ENCODE measurements around the gene SNX19. TPM values are rescaled to one million over a fixed set of nuclear protein-coding genes. Genes with fewer than 3 reads are reported as not detected.
A peak's percentile ranks its signal among the peaks of the same experiment; 100 is the strongest.

SNX19 gene
- total RNA-seq, 1 experiment from 2014 or later: 79.3 TPM

DNA sequence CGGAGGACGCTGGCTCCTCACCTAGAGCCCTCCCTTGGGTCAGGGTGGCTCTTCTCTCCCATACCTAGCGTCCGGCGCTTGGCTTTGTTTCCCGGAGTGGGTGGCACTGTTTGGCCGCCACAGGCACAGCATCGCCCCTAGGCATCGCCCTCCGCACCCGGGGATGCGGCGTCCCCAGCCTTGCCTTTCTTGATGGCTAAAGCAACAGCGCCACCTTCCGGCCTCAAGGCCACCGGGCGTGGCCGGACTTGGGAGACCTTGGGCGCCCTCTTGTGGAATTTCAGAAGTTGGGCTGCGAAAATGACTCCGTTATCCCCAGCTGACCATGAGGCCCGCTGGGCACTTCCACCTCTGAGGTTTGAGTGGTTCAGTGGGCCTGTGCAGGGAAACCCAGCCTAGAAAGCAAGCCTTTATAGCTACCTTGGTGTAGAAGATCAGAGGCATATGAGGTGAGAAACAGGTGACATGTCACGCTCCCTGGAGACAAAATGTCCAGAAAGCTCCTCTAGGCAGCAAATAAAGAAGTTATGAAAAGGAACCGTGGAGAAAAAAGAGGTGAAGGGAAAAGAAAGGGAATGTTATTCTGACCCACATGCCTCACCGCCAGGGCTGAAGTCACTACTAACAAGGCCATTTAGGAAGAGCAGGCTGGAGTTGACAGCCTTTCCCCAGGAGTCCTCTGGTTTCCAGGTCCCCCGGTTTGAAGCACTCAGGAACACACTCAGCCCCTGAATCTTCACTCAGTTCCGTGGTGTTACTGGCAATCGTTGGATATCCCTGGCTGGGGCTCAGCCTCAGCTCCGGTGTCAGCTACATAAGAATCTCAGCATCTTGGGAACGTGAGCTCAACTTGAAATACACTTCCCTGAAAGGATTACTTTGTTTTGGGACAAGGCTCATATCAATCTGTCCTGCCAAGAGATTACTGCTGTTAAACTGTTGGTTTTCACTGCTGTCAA is 54.1 kb downstream of the SNX19 start:
- in situ Hi-C loops (cut with HindIII; ENCODE audit: low pct_unique_long_range_greater_than_20kb, low sequenced_read_pairs) (no loop called here), intact Hi-C loops (cut with micrococcal nuclease; ENCODE audit: unreplicated experiment) (loop anchor here (1.0 kb wide), 1 partner anchor 427 kb away; no protein-coding TSS in a partner anchor)
- Histone ChIP-seq H3K27ac (ENCODE audit: low read length) (peak overlapping the region; percentile 78), H3K27me3 (ENCODE audit: control insufficient read depth, insufficient read depth, low read length) (no peaks in the 10 kb centered on the region), H3K4me3 (ENCODE audit: low read depth in 2 of 2, low read length in 2 of 2) (peak overlapping the region in 1 of 2 experiments; percentile 30; a peak in 1 of 4 replicates), H3K9me3 (ENCODE audit: control insufficient read depth, insufficient read depth, low read depth, low read length) (no peaks in the 10 kb centered on the region), H3K4me1 (ENCODE audit: control insufficient read depth, insufficient read depth, low read length) (peaks cover 4% of the 10 kb centered on the region), H3K36me3 (ENCODE audit: control insufficient read depth, insufficient read depth, low read length) (no peaks in the 10 kb centered on the region)
- ChIA-PET CTCF (interaction anchor here (0.6 to 2.1 kb wide), 16 partner anchors 12 to 436 kb away, joined by 3 to 39 read pairs (median 4); partner anchors contain the start of genes ADAMTS8 and SNX19), POLR2A (no interaction called here)
- DNase-seq (ENCODE audit: low read depth, low spot score) (peak; percentile 78), ATAC-seq (peak; percentile 90)
- TF ChIP-seq POLR2AphosphoS5 (IDR thresholded peaks at IDR 0.05; ENCODE audit: low read depth, low read length) (peak; percentile 43; the same call in 1 of the 2 replicates), TCF7L2 (IDR thresholded peaks at IDR 0.05; ENCODE audit: low read depth, low read length) (no peak)
- TF ChIP-seq, protein P1, sequence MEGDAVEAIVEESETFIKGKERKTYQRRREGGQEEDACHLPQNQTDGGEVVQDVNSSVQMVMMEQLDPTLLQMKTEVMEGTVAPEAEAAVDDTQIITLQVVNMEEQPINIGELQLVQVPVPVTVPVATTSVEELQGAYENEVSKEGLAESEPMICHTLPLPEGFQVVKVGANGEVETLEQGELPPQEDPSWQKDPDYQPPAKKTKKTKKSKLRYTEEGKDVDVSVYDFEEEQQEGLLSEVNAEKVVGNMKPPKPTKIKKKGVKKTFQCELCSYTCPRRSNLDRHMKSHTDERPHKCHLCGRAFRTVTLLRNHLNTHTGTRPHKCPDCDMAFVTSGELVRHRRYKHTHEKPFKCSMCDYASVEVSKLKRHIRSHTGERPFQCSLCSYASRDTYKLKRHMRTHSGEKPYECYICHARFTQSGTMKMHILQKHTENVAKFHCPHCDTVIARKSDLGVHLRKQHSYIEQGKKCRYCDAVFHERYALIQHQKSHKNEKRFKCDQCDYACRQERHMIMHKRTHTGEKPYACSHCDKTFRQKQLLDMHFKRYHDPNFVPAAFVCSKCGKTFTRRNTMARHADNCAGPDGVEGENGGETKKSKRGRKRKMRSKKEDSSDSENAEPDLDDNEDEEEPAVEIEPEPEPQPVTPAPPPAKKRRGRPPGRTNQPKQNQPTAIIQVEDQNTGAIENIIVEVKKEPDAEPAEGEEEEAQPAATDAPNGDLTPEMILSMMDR (IDR thresholded peaks at IDR 0.05): peak; percentile 100
- no TSS peak for BruUV-seq (replicated peaks)

DNA sequence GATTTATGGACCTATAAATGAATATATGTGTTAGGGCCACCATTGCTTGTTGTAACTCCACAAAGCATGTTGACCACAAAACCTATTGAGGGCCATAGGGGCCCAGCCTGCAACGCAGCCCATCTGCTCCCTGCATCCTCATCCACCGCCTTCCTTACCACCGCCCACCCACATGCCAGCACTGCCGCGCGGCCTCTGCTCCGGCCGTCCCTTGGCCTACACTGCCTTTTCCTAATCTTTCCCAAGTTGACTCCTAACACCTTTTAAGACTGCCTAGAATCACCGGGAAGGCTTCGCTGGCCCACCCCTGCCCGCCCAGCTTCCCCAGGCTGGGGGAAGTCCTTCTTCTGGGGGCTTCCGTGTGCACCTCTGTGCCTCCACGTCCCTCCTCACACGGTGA is 55.0 kb downstream of the SNX19 start:
- TF ChIP-seq, protein P2, sequence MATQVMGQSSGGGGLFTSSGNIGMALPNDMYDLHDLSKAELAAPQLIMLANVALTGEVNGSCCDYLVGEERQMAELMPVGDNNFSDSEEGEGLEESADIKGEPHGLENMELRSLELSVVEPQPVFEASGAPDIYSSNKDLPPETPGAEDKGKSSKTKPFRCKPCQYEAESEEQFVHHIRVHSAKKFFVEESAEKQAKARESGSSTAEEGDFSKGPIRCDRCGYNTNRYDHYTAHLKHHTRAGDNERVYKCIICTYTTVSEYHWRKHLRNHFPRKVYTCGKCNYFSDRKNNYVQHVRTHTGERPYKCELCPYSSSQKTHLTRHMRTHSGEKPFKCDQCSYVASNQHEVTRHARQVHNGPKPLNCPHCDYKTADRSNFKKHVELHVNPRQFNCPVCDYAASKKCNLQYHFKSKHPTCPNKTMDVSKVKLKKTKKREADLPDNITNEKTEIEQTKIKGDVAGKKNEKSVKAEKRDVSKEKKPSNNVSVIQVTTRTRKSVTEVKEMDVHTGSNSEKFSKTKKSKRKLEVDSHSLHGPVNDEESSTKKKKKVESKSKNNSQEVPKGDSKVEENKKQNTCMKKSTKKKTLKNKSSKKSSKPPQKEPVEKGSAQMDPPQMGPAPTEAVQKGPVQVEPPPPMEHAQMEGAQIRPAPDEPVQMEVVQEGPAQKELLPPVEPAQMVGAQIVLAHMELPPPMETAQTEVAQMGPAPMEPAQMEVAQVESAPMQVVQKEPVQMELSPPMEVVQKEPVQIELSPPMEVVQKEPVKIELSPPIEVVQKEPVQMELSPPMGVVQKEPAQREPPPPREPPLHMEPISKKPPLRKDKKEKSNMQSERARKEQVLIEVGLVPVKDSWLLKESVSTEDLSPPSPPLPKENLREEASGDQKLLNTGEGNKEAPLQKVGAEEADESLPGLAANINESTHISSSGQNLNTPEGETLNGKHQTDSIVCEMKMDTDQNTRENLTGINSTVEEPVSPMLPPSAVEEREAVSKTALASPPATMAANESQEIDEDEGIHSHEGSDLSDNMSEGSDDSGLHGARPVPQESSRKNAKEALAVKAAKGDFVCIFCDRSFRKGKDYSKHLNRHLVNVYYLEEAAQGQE (IDR thresholded peaks at IDR 0.05; ENCODE audit: insufficient read depth in 1 of 2, low read depth in 2 of 2, low read length in 1 of 2): no peak
- TF ChIP-seq, protein P1 (IDR thresholded peaks at IDR 0.05): no peak
- TF ChIP-seq SIN3A (IDR thresholded peaks at IDR 0.05; ENCODE audit: borderline replicate concordance, insufficient read depth, low read depth, low read length): no peak
- no peak for TF ChIP-seq POLR2AphosphoS5 (IDR thresholded peaks at IDR 0.05; ENCODE audit: low read depth, low read length)
- TF ChIP-seq TCF7L2 (IDR thresholded peaks at IDR 0.05; ENCODE audit: low read depth, low read length): no peak
- Histone ChIP-seq H3K27me3 (ENCODE audit: control insufficient read depth, insufficient read depth, low read length) (no peaks in the 10 kb centered on the region), H3K27ac (ENCODE audit: low read length) (peak overlapping the region; percentile 78), H3K36me3 (ENCODE audit: control insufficient read depth, insufficient read depth, low read length) (no peaks in the 10 kb centered on the region), H3K4me3 (ENCODE audit: low read depth in 2 of 2, low read length in 2 of 2) (no peak overlapping the region), H3K4me1 (ENCODE audit: control insufficient read depth, insufficient read depth, low read length) (peaks cover 4% of the 10 kb centered on the region), H3K9me3 (ENCODE audit: control insufficient read depth, insufficient read depth, low read depth, low read length) (no peaks in the 10 kb centered on the region)
- ATAC-seq (no peak), DNase-seq (ENCODE audit: low read depth, low spot score) (no peak)
- ChIA-PET POLR2A (no interaction called here), CTCF (interaction anchor here (1.3 to 2.1 kb wide), 4 partner anchors 22 to 429 kb away, joined by 3 to 39 read pairs (median 5); no protein-coding TSS in a partner anchor)
- in situ Hi-C loops (cut with HindIII; ENCODE audit: low pct_unique_long_range_greater_than_20kb, low sequenced_read_pairs): no loop called here
- intact Hi-C loops (cut with micrococcal nuclease; ENCODE audit: unreplicated experiment): no loop called here
- BruUV-seq (replicated peaks): no TSS peak

Data from Panc1 (cell line).